Parietal lobe (tissue), 2 donors: ENCODE results near the gene TSPEAR. TPM values are rescaled to one million over a fixed set of nuclear protein-coding genes. Genes with fewer than 3 reads are reported as not detected.

ENCODE experiments used
- small RNA-seq: library from RNA; depleted of rRNA; stranded (forward); fragments of <200 nt; gene quantifications from one replicate; pipeline ENCODE3, GENCODE V24; 2014; ENCODE audit warnings: low replicate concordance
- total RNA-seq: library from RNA; depleted of rRNA; stranded (reverse); fragments of >200 nt; gene quantifications from one replicate; pipeline ENCODE4 v1.2.3, GENCODE V29; 2014

TSPEAR gene
- total RNA-seq, 1 donor from 2014 or later = not detected

GRCh38 chr21:44573630-44574456 lies 137.5 kb downstream of the TSPEAR start, which contains the start of gene KRTAP10-4:
TSS of gene KRTAP10-4 (plus strand) at chr21:44573729. CDS start at chr21:44573759, 30 bp downstream.

DNA sequence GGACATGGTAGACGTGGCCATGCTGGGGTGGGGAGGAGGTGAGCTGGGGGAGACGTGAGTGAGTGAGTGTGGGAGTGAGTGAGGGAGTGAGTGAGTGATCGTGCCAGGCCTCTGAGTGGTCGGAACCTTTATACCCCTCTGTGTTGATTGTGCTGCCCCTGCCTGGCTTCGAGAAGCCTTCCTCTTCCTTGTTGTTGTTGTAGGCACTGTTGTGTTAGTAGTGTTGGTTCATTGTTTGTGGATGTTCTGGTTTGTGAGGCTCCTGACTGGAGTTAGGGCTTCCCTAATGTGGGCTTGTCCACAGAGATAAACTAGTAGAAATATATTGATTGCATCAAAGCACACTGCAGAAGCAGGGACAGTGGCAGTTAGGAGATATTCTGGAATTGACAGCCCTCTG lies 152.7 kb downstream of the TSPEAR start, which contains the start of gene KRTAP10-3:
Gene KRTAP10-3, minus strand, starts transcription at position 101 of the 400 bp plus-strand sequence. Its CDS starts 80 bp downstream, at position 21.

GRCh38 chr21:44551340-44551961 lies 159.9 kb downstream of the TSPEAR start, which contains the start of gene KRTAP10-2:
TSS of gene KRTAP10-2 (minus strand) at chr21:44551505. CDS start at chr21:44551458, 47 bp downstream.

DNA sequence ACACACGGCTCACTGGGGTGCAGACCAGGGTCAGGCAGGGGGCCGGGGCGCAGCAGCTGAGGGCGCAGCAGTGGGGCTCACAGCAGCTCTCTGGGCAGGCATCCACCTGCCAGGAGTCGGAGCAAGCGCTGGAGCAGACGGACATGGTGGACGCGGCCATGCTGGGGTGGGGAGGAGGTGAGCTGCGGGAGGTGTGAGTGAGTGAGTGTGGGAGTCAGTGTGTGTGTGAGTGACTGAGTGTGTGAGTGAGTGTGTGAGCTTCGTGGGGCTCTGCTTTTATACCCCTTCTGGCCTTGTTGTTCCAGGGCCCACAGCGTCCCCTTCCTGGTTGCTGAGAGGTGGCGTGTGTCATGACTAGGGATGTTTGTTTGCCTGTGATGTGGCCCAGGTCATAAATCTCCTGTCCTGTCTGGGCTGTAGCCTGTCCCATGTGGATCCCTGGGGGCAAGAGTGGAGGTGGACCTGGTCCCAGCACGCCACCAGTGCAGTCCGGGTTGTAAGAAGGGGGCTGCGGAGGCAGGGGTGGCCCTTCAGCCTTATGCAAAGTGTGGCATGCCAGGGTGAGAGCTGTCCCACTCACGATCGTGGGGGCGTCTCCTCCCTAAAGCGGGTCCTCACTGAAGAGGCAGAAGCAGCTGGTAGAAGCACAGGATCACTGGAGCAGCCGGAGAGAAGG lies 171.2 kb downstream of the TSPEAR start, which contains the start of gene KRTAP10-1:
Gene KRTAP10-1, minus strand, starts transcription at position 205 of the 676 bp plus-strand sequence. Its CDS starts 45 bp downstream, at position 160.

DNA sequence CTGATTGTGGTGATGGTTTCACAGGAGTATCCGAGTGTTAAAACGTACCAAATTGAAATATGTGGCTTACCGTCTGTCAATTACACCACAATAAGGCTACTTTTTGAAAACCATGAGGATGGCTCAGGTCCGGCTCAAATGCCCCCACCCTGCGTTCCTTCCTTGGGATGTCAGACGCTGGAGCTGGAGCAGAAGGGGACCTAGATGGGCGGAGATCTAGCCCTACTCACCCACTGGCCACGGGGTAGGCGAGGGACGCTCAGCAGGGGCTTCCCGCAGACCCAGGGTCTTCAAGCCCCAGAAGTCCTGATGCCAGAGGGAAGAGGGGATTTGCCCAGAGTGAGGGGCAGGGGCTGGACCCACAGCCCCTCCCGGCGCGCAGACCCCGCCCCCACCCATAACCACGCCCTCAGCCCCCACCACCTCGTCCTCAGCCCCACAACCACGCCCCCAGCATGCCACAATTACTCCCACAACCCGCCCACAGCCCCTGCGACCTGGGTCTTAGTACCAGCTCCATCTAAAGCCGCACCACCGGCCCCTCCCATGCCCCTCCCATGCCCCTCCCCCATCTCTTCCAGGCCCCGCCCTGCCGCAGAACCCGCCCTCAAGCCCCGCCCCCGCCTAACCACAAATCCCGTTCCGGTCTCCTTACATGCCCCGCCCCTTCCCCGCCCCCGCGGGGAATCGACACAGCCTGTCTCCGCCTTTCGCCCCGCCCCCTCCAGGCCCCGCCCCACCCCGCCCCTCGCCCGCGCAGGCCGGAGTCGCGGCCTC lies 256.4 kb downstream of the TSPEAR start, which contains the start of gene LRRC3:
Gene LRRC3, plus strand, starts transcription at position 764 of the 777 bp plus-strand sequence. CDS start 1,135 bp downstream, outside the sequence.

Small RNA genes lying within 50 kb of the gene (small RNA-seq; reads per million reads assigned to genes)
- not detected for gene KRTAP12-6P

Other genes starting within 250 kb of the TSPEAR start
- not detected for gene KRTAP10-1, start 171.4 kb downstream of the TSPEAR start, total RNA-seq
- gene KRTAP10-2, start 160.1 kb downstream of the TSPEAR start, total RNA-seq = not detected
- not detected for gene KRTAP10-3, start 152.8 kb downstream of the TSPEAR start, total RNA-seq
- gene KRTAP10-4, start 137.8 kb downstream of the TSPEAR start, total RNA-seq = not detected
- gene KRTAP10-5, start 131.0 kb downstream of the TSPEAR start, total RNA-seq = not detected
- gene KRTAP10-6, start 119.1 kb downstream of the TSPEAR start, total RNA-seq = not detected
- gene KRTAP10-7, start 111.0 kb downstream of the TSPEAR start, total RNA-seq = not detected
- not detected for gene KRTAP10-8, start 99.5 kb downstream of the TSPEAR start, total RNA-seq
- gene KRTAP10-9, start 84.5 kb downstream of the TSPEAR start, total RNA-seq = not detected
- gene KRTAP10-10, start 74.2 kb downstream of the TSPEAR start, total RNA-seq = not detected
- gene KRTAP10-11, start 65.2 kb downstream of the TSPEAR start, total RNA-seq = not detected
- gene KRTAP12-4, start 56.9 kb downstream of the TSPEAR start, total RNA-seq = not detected
- not detected for gene KRTAP12-3, start 53.6 kb downstream of the TSPEAR start, total RNA-seq
- not detected for gene KRTAP12-2, start 44.6 kb downstream of the TSPEAR start, total RNA-seq
- not detected for gene KRTAP12-1, start 29.4 kb downstream of the TSPEAR start, total RNA-seq
- gene KRTAP10-12, start 14.4 kb downstream of the TSPEAR start, total RNA-seq = not detected
- 119 TPM for gene UBE2G2, start 90.2 kb upstream of the TSPEAR start, total RNA-seq
- 47.3 TPM for gene SUMO3, start 106.5 kb upstream of the TSPEAR start, total RNA-seq
- gene PTTG1IP, start 162.1 kb upstream of the TSPEAR start, total RNA-seq = 68.5 TPM
- gene ITGB2, start 209.3 kb upstream of the TSPEAR start, total RNA-seq = 8.5 TPM
- 7.5 TPM for gene SLX9, start 228.5 kb upstream of the TSPEAR start, total RNA-seq